Effector memory CD8-positive, alpha-beta T cell (primary cell): ENCODE data around the gene C9orf153.

Experiments
- ATAC-seq: fragments of 150-1000 bp; cut with Tn5 transposase; replicated peaks from 2 replicates; pipeline ENCODE4 v1.10.0; 2021; ENCODE audit warnings: mild to moderate bottlenecking, moderate library complexity
- DNase-seq, 3 experiments: peaks; one replicate each; pipeline ENCODE4 v3.0.0; 2021
- H3K27ac Mint-ChIP-seq, 2 donors: one replicate each; pipeline ENCODE4 v1.8.0; 2022; ENCODE audit warnings: mild to moderate bottlenecking in 2 of 2, mixed read lengths in 2 of 2, moderate library complexity in 2 of 2
- H3K27me3 Mint-ChIP-seq, 2 donors: one replicate each; pipeline ENCODE4 v1.8.0; 2022; ENCODE audit warnings: mixed read lengths in 2 of 2
- H3K36me3 Mint-ChIP-seq: one replicate; pipeline ENCODE4 v1.8.0; 2022; ENCODE audit warnings: mild to moderate bottlenecking, moderate library complexity, mixed read lengths; ENCODE audit not compliant: insufficient read depth
- H3K4me1 Mint-ChIP-seq, 2 donors: one replicate each; pipeline ENCODE4 v1.8.0; 2022; ENCODE audit warnings: low read depth in 2 of 2, mixed read lengths in 2 of 2
- H3K4me3 Mint-ChIP-seq, 2 donors: one replicate each; pipeline ENCODE4 v1.8.0; 2022; ENCODE audit warnings: mild to moderate bottlenecking in 2 of 2, mixed read lengths in 2 of 2, moderate library complexity in 2 of 2
- H3K9me3 Mint-ChIP-seq, 2 donors: one replicate each; pipeline ENCODE4 v1.8.0; 2022; ENCODE audit warnings: mixed read lengths in 2 of 2

Gene C9orf153

DNA sequence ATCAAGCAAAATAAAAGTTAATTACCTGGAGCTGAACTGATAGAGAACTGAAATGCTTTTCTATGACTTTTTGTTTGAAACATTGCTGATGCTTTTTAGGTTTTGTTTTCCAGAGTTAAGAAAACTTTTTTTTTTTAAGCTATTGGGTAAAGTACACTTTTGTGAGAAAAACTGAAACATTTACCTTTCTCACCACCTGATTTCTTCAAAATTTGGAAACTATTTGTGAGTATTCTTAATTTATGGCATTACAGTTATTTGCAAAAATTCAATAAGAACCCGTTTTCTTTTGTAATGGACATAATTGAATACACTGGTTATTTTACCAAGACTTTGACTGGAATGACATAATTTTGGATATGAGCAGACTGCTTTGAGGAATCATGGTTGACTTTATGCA is 6.6 kb downstream of the C9orf153 start:
- Mint-ChIP-seq H3K36me3 (no peaks in the 10 kb centered on the region), H3K9me3 (peaks cover 0 to 2% of the 10 kb centered on the region in 2 donors), H3K4me3 (no peak overlapping the region), H3K27ac (no peak overlapping the region), H3K27me3 (peaks cover 12 to 22% of the 10 kb centered on the region in 2 donors), H3K4me1 (peaks cover 0 to 4% of the 10 kb centered on the region in 2 donors)
- ATAC-seq, result no peak
- DNase-seq, result no peak

- no peaks in the 10 kb centered on the region for H3K36me3 Mint-ChIP-seq
- no peak for ATAC-seq
- H3K27ac Mint-ChIP-seq, result no peak overlapping the region
- no peak for DNase-seq
- peaks cover 21 to 37% of the 10 kb centered on the region in 2 donors for H3K27me3 Mint-ChIP-seq
- peaks cover 0 to 2% of the 10 kb centered on the region in 2 donors for H3K9me3 Mint-ChIP-seq
- H3K4me1 Mint-ChIP-seq, result no peaks in the 10 kb centered on the region
- H3K4me3 Mint-ChIP-seq, result no peak overlapping the region
Measured at GRCh38 chr9:86250123-86250522, 9.3 kb downstream of the C9orf153 start.

- ATAC-seq, result no peak
- no peak overlapping the region for H3K27ac Mint-ChIP-seq
- DNase-seq, result no peak
- H3K4me3 Mint-ChIP-seq, result no peak overlapping the region
- no peaks in the 10 kb centered on the region for H3K36me3 Mint-ChIP-seq
- H3K27me3 Mint-ChIP-seq, result peaks cover 21 to 40% of the 10 kb centered on the region in 2 donors
- H3K4me1 Mint-ChIP-seq, result no peaks in the 10 kb centered on the region
- H3K9me3 Mint-ChIP-seq, result peaks cover 0 to 2% of the 10 kb centered on the region in 2 donors
Measured at GRCh38 chr9:86248746-86249145, 10.7 kb downstream of the C9orf153 start.

DNA sequence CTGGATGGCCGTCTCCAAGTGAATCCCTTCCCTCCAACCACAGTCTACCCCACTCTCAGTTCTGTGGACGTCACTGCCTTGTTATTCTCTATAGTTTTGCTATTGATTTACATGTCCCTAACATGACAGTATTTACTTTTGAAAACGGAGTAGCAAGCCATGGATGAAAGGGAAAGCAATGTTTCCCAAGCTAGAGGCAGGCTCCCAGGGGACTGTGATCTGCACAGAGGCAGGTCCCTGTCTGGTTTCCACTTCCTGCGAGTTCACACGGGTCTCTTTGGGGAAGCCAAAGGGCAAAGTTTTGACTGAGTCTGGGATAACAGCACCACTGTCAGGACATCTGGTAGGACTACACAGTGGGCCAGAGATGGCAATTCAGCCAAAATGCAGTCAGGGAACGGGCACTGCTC is 12.7 kb downstream of the C9orf153 start:
- H3K4me1 Mint-ChIP-seq, result no peaks in the 10 kb centered on the region
- ATAC-seq, result no peak
- DNase-seq, result no peak
- H3K27ac Mint-ChIP-seq, result no peak overlapping the region
- no peak overlapping the region for H3K4me3 Mint-ChIP-seq
- peaks cover 21 to 36% of the 10 kb centered on the region in 2 donors for H3K27me3 Mint-ChIP-seq
- H3K36me3 Mint-ChIP-seq, result no peaks in the 10 kb centered on the region
- H3K9me3 Mint-ChIP-seq, result peaks cover 0 to 2% of the 10 kb centered on the region in 2 donors

DNA sequence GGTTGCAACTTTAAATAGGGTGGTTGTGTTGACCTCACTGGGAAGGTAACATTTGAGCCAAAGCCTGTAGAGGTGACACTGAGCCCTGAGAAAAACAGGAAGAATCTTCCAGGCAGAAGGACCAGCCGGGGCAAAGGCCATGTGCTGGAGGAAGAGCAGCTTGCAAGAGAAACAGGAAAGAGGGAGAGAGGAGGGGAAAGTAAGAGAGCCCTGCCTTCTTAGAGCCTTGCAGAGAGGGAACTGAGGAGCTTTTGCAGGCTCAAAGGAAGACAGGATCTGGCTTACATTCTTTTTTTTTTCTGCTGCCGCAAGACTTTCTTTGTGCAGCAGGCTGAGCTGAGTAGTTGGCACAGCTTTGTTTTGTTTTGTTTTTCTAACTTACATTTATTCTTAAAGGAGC is 17.4 kb downstream of the C9orf153 start:
- ATAC-seq (no peak), DNase-seq (no peak)
- H3K4me3 Mint-ChIP-seq, result no peak overlapping the region
- no peaks in the 10 kb centered on the region for H3K36me3 Mint-ChIP-seq
- no peaks in the 10 kb centered on the region for H3K9me3 Mint-ChIP-seq
- H3K4me1 Mint-ChIP-seq, result no peaks in the 10 kb centered on the region
- no peak overlapping the region for H3K27ac Mint-ChIP-seq
- H3K27me3 Mint-ChIP-seq, result peaks cover 5 to 9% of the 10 kb centered on the region in 2 donors

- Mint-ChIP-seq H3K9me3 (no peaks in the 10 kb centered on the region), H3K4me3 (no peak overlapping the region), H3K36me3 (no peaks in the 10 kb centered on the region), H3K27ac (no peak overlapping the region), H3K4me1 (no peaks in the 10 kb centered on the region), H3K27me3 (peaks cover 0 to 9% of the 10 kb centered on the region in 2 donors)
- DNase-seq (no peak), ATAC-seq (no peak)
Measured at GRCh38 chr9:86241216-86241615, 18.2 kb downstream of the C9orf153 start.

DNA sequence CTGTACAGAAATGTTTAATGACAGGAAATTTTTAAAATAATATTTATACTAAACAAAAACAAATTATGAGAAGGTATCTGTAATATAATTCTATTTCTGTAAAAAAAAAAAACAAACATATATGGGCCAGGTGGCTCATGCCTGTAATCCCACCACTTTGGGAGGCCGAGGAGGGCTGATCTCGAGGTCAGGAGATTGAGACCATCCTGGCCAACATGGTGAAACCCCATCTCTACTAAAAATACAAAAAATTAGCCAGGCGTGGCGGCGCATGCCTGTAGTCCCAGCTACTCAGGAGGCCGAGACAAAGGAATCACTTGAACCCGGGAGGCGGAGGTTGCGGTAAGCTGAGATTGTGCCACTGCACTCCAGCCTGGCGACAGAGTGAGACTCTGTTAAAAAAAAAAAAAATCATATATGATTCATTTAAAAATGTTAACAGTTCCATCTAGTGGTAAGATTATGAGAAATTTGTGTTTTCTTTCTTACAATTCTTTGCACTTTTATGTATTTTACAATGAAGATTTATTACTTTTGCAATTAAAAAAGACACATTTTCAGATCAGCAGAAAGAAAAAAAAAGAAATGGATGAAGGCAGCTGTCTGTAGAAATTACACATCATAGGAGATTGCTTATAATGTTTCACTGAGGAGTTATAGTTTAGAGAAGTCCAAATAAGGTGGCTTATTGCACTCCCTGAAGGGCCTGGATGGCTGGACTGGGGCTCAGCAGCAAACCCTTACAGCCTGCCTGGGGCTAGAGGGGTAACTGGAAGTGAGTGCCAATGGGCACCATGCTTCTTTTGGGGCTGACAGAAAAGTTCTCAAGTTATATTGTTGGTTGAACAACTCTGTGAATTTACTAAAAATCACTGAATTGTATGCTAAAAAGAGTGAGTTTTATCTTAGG is 20.3 kb downstream of the C9orf153 start:
- Mint-ChIP-seq H3K36me3 (no peaks in the 10 kb centered on the region), H3K27ac (no peak overlapping the region), H3K9me3 (no peaks in the 10 kb centered on the region), H3K4me3 (no peak overlapping the region), H3K27me3 (peaks cover 8 to 9% of the 10 kb centered on the region in 2 donors), H3K4me1 (no peaks in the 10 kb centered on the region)
- ATAC-seq (no peak), DNase-seq (no peak)

DNA sequence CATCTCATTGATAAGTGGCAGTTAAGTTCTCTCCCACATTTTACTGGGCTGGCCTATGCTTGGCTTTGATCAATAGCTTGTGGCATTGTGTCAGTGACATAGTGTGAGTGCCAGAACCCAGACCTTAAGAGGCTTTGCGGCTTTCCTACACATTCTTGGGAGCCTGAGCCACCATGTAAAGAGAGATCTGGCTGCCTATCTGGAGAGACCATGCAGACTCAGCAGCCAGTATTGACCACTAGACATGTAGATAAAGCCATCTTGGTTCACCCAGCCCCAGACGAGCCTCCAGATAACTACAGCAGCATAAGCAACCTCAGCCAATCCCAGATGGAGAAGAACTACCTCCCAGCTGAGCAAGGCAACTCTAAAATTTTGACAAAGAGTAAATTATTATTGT is 28.6 kb downstream of the C9orf153 start:
- H3K27me3 Mint-ChIP-seq, result peaks cover 9 to 21% of the 10 kb centered on the region in 2 donors
- no peaks in the 10 kb centered on the region for H3K4me1 Mint-ChIP-seq
- no peak for ATAC-seq
- H3K27ac Mint-ChIP-seq, result no peak overlapping the region
- H3K36me3 Mint-ChIP-seq, result no peaks in the 10 kb centered on the region
- no peak overlapping the region for H3K4me3 Mint-ChIP-seq
- no peaks in the 10 kb centered on the region for H3K9me3 Mint-ChIP-seq
- no peak for DNase-seq

GRCh38 chr9:86222667-86223066 is 36.8 kb downstream of the C9orf153 start:
- H3K36me3 Mint-ChIP-seq, result no peaks in the 10 kb centered on the region
- peaks cover 16 to 18% of the 10 kb centered on the region in 2 donors for H3K27me3 Mint-ChIP-seq
- no peak for ATAC-seq
- H3K9me3 Mint-ChIP-seq, result no peaks in the 10 kb centered on the region
- H3K4me1 Mint-ChIP-seq, result no peaks in the 10 kb centered on the region
- no peak overlapping the region for H3K27ac Mint-ChIP-seq
- DNase-seq, result no peak
- no peak overlapping the region for H3K4me3 Mint-ChIP-seq

GRCh38 chr9:86219606-86220005 is 39.9 kb downstream of the C9orf153 start:
- ATAC-seq, result no peak
- Mint-ChIP-seq H3K4me3 (no peak overlapping the region), H3K27ac (no peak overlapping the region), H3K4me1 (no peaks in the 10 kb centered on the region), H3K36me3 (no peaks in the 10 kb centered on the region), H3K27me3 (peaks cover 9 to 18% of the 10 kb centered on the region in 2 donors), H3K9me3 (no peaks in the 10 kb centered on the region)
- no peak for DNase-seq

DNA sequence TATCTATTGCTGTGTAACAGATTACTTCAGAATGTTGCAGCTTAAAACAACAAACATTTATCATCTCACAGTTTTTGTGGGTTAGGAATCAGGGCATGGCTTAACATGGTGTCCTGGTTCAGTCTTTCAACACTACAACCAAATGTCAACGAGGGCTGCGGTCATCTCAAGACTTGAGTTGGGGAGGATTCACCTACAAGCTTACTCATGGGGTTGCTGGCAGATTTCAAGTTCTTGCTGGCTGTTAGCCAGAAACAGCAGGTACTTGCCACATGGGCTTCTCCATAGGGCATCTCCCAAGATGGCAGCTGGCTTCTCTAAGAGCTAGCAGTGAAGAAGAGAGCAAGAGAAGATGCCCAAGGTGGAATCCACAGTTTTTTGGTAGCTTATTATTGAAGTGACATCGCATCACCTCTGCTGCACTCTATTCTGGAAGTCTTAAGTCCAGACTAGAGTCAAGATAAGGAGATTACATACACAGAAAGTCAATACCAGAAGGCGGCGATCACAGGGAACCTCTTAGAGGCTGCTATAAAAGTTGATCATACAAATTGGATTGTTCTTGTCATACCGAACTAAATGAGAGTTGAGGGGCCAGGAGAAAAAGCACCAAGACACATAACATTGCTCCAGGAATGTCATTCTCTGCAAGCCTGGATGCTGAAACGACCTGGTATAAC is 42.2 kb downstream of the C9orf153 start:
- no peaks in the 10 kb centered on the region for H3K4me1 Mint-ChIP-seq
- H3K27me3 Mint-ChIP-seq, result peaks cover 2 to 5% of the 10 kb centered on the region in 2 donors
- H3K4me3 Mint-ChIP-seq, result no peak overlapping the region
- H3K27ac Mint-ChIP-seq, result no peak overlapping the region
- no peak for DNase-seq
- no peak for ATAC-seq
- H3K36me3 Mint-ChIP-seq, result no peaks in the 10 kb centered on the region
- no peaks in the 10 kb centered on the region for H3K9me3 Mint-ChIP-seq

GRCh38 chr9:86207193-86207592 is 52.3 kb downstream of the C9orf153 start:
- DNase-seq (no peak), ATAC-seq (no peak)
- H3K4me1 Mint-ChIP-seq, result peaks cover under 1% of the 10 kb centered on the region in 2 donors
- no peaks in the 10 kb centered on the region for H3K9me3 Mint-ChIP-seq
- H3K36me3 Mint-ChIP-seq, result no peaks in the 10 kb centered on the region
- no peak overlapping the region for H3K4me3 Mint-ChIP-seq
- H3K27me3 Mint-ChIP-seq, result peaks cover 0 to 14% of the 10 kb centered on the region in 2 donors
- no peak overlapping the region for H3K27ac Mint-ChIP-seq

DNA sequence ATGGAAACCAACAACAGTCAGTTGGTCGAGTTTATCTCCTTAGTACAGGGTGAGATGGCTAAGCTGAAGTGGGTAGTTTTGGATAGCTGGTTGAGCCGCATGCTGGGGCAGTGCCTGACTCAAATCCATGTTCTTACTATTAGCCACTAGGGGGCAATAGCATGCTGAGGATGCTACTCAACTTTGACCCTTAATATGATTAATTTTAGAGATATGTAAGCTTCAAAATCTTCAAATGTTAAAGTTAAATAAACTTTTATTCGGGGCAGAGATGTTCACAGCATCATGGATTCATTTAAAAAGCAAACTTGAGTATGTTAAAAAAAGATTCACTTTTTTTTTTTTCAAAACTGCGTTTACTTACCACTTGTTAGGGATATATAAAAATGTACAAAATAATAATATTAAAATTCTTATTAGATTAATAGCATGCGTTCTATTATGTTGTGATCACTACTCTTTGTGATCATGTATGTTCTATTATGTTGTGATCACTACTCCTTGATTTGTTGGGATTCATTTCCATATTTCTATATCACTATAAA is 57.0 kb downstream of the C9orf153 start:
- Mint-ChIP-seq H3K4me3 (no peak overlapping the region), H3K9me3 (no peaks in the 10 kb centered on the region), H3K27me3 (peaks cover 0 to 6% of the 10 kb centered on the region in 2 donors), H3K4me1 (peaks cover 4 to 17% of the 10 kb centered on the region in 2 donors), H3K36me3 (no peaks in the 10 kb centered on the region), H3K27ac (peak overlapping the region in 1 of 2 donors; percentile 7)
- ATAC-seq (peak; percentile 56), DNase-seq (peak in 2 of 3 experiments; percentile 17 to 25)
